Stimulated activated CD8-positive, alpha-beta memory T cell treated with anti-CD3 and anti-CD28 coated beads, Interleukin-15, amount 100 ng/mL, for 4 hours (primary cell): ENCODE measurements around the gene TMEM151B.

ENCODE experiments used
- DNase-seq, 2 donors: peaks; one replicate each; pipeline ENCODE4 v3.0.0-alpha.2; 2020; ENCODE audit warnings: low read depth in 2 of 2

TMEM151B gene

GRCh38 chr6:44250718-44251123, 19.5 kb upstream of the TMEM151B start:
- no peak for DNase-seq

GRCh38 chr6:44251576-44252524, 18.4 kb upstream of the TMEM151B start:
- DNase-seq = no peak

- DNase-seq = peak in 1 of 2 donors; percentile 19
These were observed 16.7 kb upstream of the TMEM151B start for GRCh38 chr6:44253307-44254101.

- no peak for DNase-seq
These were observed 15.8 kb upstream of the TMEM151B start for GRCh38 chr6:44254191-44255104.

GRCh38 chr6:44255105-44255808, 15.0 kb upstream of the TMEM151B start:
- DNase-seq = no peak

- no peak for DNase-seq
These were observed 14.1 kb upstream of the TMEM151B start for GRCh38 chr6:44255871-44256774.

- DNase-seq = no peak
These were observed 13.6 kb upstream of the TMEM151B start for GRCh38 chr6:44256775-44257024.

DNA sequence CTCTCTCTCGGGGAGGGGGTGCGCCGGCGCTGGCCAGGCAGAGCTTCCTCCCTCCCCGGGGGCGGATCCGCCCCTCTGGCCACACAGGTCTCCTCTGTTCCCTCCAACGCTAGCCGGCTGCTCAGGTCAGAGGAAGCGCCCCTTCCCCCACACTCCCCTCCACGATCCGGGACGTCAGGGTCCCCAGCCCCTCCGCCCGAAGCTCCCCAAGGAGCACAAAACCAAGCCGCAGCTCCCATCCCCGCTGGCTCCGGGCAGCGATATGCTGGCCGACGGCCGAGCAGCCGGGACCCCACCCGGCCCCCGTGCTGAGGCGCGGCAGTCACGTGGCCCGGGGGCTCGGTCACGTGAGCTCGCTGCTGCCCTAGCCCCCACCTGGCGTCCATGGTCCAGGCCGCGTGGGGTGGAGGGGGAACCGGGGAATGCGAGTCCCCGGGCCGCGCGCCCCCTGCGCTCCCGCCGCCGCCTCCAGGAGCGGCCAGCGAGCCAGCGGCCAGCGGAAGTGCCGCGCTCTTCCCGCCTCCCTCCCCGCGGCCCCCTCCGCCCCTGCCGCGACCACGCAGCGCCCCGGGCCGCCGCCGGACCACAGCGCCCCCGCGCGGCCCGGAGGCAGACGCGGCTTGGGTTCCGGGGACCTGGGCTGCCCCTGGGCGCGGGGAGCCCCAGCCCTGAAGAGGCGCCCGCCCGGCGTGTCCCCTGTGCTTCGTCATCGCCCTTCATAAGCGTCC, 13.1 kb upstream of the TMEM151B start, which contains the start of gene SLC35B2:
TSS of gene SLC35B2 (minus strand) at position 504 of the 728 bp plus-strand sequence. CDS start at position 386, 118 bp downstream.
- peak; percentile 17 to 45 for DNase-seq

GRCh38 chr6:44257753-44258324, 12.4 kb upstream of the TMEM151B start:
- no peak for DNase-seq

GRCh38 chr6:44258325-44258863, 11.9 kb upstream of the TMEM151B start:
- DNase-seq = no peak

GRCh38 chr6:44258921-44259320, 11.3 kb upstream of the TMEM151B start:
- DNase-seq = no peak

GRCh38 chr6:44260011-44260410, 10.2 kb upstream of the TMEM151B start:
- DNase-seq = no peak

GRCh38 chr6:44260451-44261297, 9.6 kb upstream of the TMEM151B start:
- no peak for DNase-seq

GRCh38 chr6:44261581-44261980, 8.7 kb upstream of the TMEM151B start:
- no peak for DNase-seq

- no peak for DNase-seq
These were observed 7.5 kb upstream of the TMEM151B start for GRCh38 chr6:44262467-44263353.

DNA sequence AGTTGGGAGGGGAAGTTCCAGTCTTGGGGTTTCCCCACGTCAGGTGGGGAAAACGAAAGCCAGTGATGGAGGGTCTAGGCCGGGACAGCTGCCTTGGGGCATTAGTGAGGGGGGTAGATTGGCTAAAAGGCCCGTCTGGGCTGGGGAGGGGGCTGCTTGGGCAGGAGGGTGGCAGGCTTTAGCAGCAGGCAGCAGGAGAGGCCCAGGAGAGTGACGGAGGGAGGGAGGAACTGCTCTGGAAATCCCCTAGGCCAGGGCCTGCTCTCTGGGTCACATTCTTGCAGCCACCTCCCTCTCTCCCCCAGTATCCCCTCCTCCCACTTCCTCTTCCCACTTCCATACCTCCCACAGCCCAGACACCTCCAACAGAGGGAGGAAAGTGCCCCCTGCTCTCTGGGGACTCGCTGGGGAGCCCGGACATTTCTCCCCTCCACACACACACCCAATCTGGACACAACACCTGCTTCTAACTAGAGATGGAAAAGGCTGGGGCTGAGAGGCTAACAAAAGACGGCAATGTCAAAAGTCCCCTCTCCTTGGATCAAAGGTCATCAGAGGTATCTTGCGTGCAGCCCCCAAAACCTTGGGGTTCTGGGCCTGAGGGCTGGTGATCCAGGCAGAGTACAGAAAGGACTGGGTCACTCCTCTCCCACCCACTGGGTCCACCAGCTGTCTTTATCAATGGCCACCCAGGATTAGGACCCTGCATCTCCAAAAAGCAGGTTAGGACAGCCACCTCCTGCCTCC, 6.7 kb upstream of the TMEM151B start:
- DNase-seq = no peak
